Sigmoid colon (tissue), 4 donors: ENCODE measurements around the gene SLC2A11.

Source experiments
- CTCF ChIP-seq, 4 experiments: fragments of 450-650 bp in 3 of 4; fragments of 200-600 bp in 1 of 4; IDR thresholded peaks; one replicate each; pipeline ENCODE4 v1.5.1; 2016 to 2019; ENCODE audit warnings: antibody characterized with exemption in 4 of 4, mild to moderate bottlenecking in 3 of 4, moderate library complexity in 2 of 4
- EP300 ChIP-seq, 4 donors: sonication (generic); formaldehyde crosslinking; IDR thresholded peaks; one replicate each; pipeline ENCODE4 v1.6.1; 2017; ENCODE audit warnings: antibody characterized with exemption in 4 of 4
- POLR2A ChIP-seq, 2 donors: fragments of 450-650 bp; IDR thresholded peaks; one replicate each; pipeline ENCODE4 v1.6.1; 2016; ENCODE audit warnings: antibody characterized with exemption in 2 of 2, mild to moderate bottlenecking in 2 of 2, moderate library complexity in 2 of 2
- POLR2AphosphoS5 ChIP-seq, 4 donors: sonication (generic); formaldehyde crosslinking; IDR thresholded peaks; one replicate each; pipeline ENCODE4 v1.6.1; 2017; ENCODE audit warnings: antibody characterized with exemption in 4 of 4

- TF ChIP-seq CTCF (IDR thresholded peaks at IDR 0.05) (no peak), EP300 (IDR thresholded peaks at IDR 0.05) (no peak), POLR2AphosphoS5 (IDR thresholded peaks at IDR 0.05) (no peak), POLR2A (IDR thresholded peaks at IDR 0.05) (no peak)
These were observed 17.2 kb downstream of the SLC2A11 start for GRCh38 chr22:23874871-23875270.
